Thyroid gland (tissue), 4 donors: ENCODE data around the gene FATE1.

Experiments
- CTCF ChIP-seq, 6 experiments: fragments of 200-600 bp in 3 of 6; fragments of 450-650 bp in 3 of 6; sonication (generic) in 3 of 6; IDR thresholded peaks; one replicate each; pipeline ENCODE4 v1.5.1; 2016 to 2019; ENCODE audit warnings: antibody characterized with exemption in 6 of 6, mild to moderate bottlenecking in 2 of 6, inconsistent platforms in 1 of 6, moderate library complexity in 1 of 6
- POLR2A ChIP-seq, 2 donors: fragments of 450-650 bp; IDR thresholded peaks; one replicate each; pipeline ENCODE4 v1.6.1; 2017; ENCODE audit warnings: antibody characterized with exemption in 2 of 2, mild to moderate bottlenecking in 2 of 2, moderate library complexity in 1 of 2

DNA sequence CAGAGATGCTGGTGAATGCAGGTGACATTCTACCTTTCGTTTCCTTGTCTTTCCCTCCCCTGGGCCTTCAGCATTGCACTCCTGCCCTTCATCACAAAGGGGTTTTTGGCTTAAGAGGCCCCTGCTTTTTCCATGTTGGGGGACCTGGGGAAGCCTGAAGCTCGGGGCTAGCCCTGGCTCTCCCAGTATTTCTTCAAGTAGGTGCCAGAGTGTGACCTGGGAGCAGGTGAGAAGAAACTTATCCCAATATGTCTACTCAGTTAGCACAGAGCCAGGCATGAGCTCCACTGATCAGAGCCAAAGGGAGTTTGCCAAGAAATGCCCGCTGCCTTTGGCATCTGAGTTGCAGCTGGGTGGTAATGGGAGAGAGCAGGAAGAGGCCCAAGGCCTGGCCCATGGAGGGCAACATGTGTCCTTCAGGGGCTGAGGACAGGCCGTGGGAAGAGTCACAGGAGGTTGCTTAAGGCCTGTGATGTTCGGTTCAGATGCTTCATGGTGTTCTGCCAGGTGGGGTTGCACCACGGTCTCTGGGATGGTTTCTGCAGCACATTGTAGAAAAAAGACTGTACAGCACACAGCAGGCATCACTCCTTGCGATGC is 13.0 kb upstream of the FATE1 start:
- TF ChIP-seq CTCF (IDR thresholded peaks at IDR 0.05) (no peak), POLR2A (IDR thresholded peaks at IDR 0.05) (no peak)
